ENCODE measurements around the gene ATP8B1. TPM values are rescaled to one million over a fixed set of nuclear protein-coding genes. Genes with fewer than 3 reads are reported as not detected.
"Not testable (repeated sequence)": the region's sequence is repeated elsewhere in the genome, so short reads cannot be mapped to it uniquely, and the experiment has no call there.

The ATP8B1 gene
- total RNA-seq, 1 experiment from 2014 or later, result 24.8 TPM

- H3K9ac ChIP-seq (ENCODE audit: low read length), result no peak overlapping the region
These were observed 65.0 kb downstream of the ATP8B1 start for GRCh38 chr18:57738078-57738477.

GRCh38 chr18:57737400-57738060 is 65.6 kb downstream of the ATP8B1 start:
- peak; percentile 84 for ATAC-seq
- ChIA-PET POLR2A (ENCODE audit: unreplicated experiment) (interaction anchor here (0.6 kb wide), 1 partner anchor 81 kb away, joined by 5 read pairs; no protein-coding TSS in a partner anchor), CTCF (no interaction called here)
- Histone ChIP-seq H3K9me3 (ENCODE audit: low read length) (no peaks in the 10 kb centered on the region), H3K27me3 (ENCODE audit: low read length) (no peaks in the 10 kb centered on the region), H3F3A (ENCODE audit: low read length, unreplicated experiment) (no peaks in the 10 kb centered on the region), H3K9me2 (replicated peaks; ENCODE audit: low read length) (no peaks in the 10 kb centered on the region), H3K27ac (ENCODE audit: low read length) (peak overlapping the region; percentile 60), H3K4me3 (ENCODE audit: low read length) (no peak overlapping the region), H3K9ac (ENCODE audit: low read length) (no peak overlapping the region), H3K4me1 (ENCODE audit: insufficient read depth, low read length) (peaks cover 14% of the 10 kb centered on the region), H3K4me2 (ENCODE audit: low read length) (peak overlapping the region; percentile 47), H4K20me1 (ENCODE audit: low read length) (no peaks in the 10 kb centered on the region), H3K79me2 (ENCODE audit: low read length) (peaks cover 9% of the 10 kb centered on the region), H3K36me3 (ENCODE audit: low read depth, low read length) (peaks cover 6% of the 10 kb centered on the region), H2AFZ (ENCODE audit: low read length) (no peak overlapping the region)
- no peak for TF ChIP-seq EZH2phosphoT487 (IDR thresholded peaks at IDR 0.05; ENCODE audit: borderline replicate concordance, low read length)
- TF ChIP-seq EZH2 (IDR thresholded peaks at IDR 0.05; ENCODE audit: low read length, unreplicated experiment), result no peak
- TF ChIP-seq CTCF (conservative IDR thresholded peaks at IDR 0.05; ENCODE audit: low read depth, low read length), result no peak
- intact Hi-C loops (cut with micrococcal nuclease), result no loop called here
- DNase-seq, result peak; percentile 77
- no TSS peak for BruUV-seq (replicated peaks)

More at GRCh38 chr18:57738078-57738477, 65.0 kb downstream of the ATP8B1 start:
- H3K4me1 ChIP-seq (ENCODE audit: insufficient read depth, low read length), result peaks cover 20% of the 10 kb centered on the region
- peak overlapping the region; percentile 60 for H3K27ac ChIP-seq (ENCODE audit: low read length)
- POLR2A ChIA-PET (ENCODE audit: unreplicated experiment), result no interaction called here
- no peaks in the 10 kb centered on the region for H3F3A ChIP-seq (ENCODE audit: low read length, unreplicated experiment)
- no peak overlapping the region for H2AFZ ChIP-seq (ENCODE audit: low read length)
- no TSS peak for BruUV-seq (replicated peaks)
- no peaks in the 10 kb centered on the region for H4K20me1 ChIP-seq (ENCODE audit: low read length)
- no peaks in the 10 kb centered on the region for H3K27me3 ChIP-seq (ENCODE audit: low read length)
- H3K36me3 ChIP-seq (ENCODE audit: low read depth, low read length), result peaks cover 6% of the 10 kb centered on the region
- ATAC-seq, result no peak; the same call in 1 of the 2 replicates
- CTCF ChIA-PET, result no interaction called here
- H3K4me3 ChIP-seq (ENCODE audit: low read length), result no peak overlapping the region
- no peaks in the 10 kb centered on the region for H3K9me3 ChIP-seq (ENCODE audit: low read length)
- TF ChIP-seq EZH2phosphoT487 (IDR thresholded peaks at IDR 0.05; ENCODE audit: borderline replicate concordance, low read length) (no peak), EZH2 (IDR thresholded peaks at IDR 0.05; ENCODE audit: low read length, unreplicated experiment) (no peak), CTCF (conservative IDR thresholded peaks at IDR 0.05; ENCODE audit: low read depth, low read length) (no peak)
- intact Hi-C loops (cut with micrococcal nuclease), result no loop called here
- peak overlapping the region; percentile 47 for H3K4me2 ChIP-seq (ENCODE audit: low read length)
- peaks cover 15% of the 10 kb centered on the region for H3K79me2 ChIP-seq (ENCODE audit: low read length)
- no peak for DNase-seq
- H3K9me2 ChIP-seq (replicated peaks; ENCODE audit: low read length), result no peaks in the 10 kb centered on the region

DNA sequence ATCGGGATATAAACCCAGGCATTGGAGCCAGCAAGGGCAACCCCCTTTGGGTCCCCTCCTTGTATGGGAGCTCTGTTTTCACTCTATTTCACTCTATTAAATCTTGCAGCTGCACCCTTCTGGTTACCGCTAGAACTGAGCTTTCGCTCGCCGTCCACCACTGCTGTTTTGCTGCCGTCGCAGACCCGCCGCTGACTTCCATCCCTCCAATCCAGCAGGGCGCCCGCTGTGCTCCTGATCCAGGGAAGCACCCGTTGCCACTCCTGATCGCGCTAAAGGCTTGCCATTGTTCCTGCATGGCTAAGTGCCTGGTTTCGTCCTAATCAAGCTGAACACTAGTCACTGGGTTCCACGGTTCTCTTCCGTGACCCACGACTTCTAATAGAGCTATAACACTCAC is 68.1 kb downstream of the ATP8B1 start:
- H3F3A ChIP-seq (ENCODE audit: low read length, unreplicated experiment); H2AFZ ChIP-seq (ENCODE audit: low read length); H3K27ac ChIP-seq (ENCODE audit: low read length); intact Hi-C loops (cut with micrococcal nuclease); H3K9me2 ChIP-seq (replicated peaks; ENCODE audit: low read length); H3K4me2 ChIP-seq (ENCODE audit: low read length); H3K79me2 ChIP-seq (ENCODE audit: low read length); ATAC-seq; H3K36me3 ChIP-seq (ENCODE audit: low read depth, low read length); BruUV-seq (replicated peaks); H3K27me3 ChIP-seq (ENCODE audit: low read length); H4K20me1 ChIP-seq (ENCODE audit: low read length); DNase-seq; POLR2A ChIA-PET (ENCODE audit: unreplicated experiment); H3K4me3 ChIP-seq (ENCODE audit: low read length); H3K9ac ChIP-seq (ENCODE audit: low read length); H3K9me3 ChIP-seq (ENCODE audit: low read length); CTCF ChIA-PET: not testable (repeated sequence)
- peaks cover 11% of the 10 kb centered on the region for H3K4me1 ChIP-seq (ENCODE audit: insufficient read depth, low read length)
